K562 (cell line): ENCODE measurements around the gene QRICH1. TPM values are rescaled to one million over a fixed set of nuclear protein-coding genes. Genes with fewer than 3 reads are reported as not detected.

Experiments
- BCOR ChIP-seq: fragments of 450-650 bp; IDR thresholded peaks from 2 replicates; pipeline ENCODE4 v1.6.1; 2016
- BRD9 ChIP-seq: fragments of 450-650 bp; IDR thresholded peaks from 2 replicates; pipeline ENCODE4 v1.6.1; 2018; ENCODE audit warnings: low read depth; ENCODE audit not compliant: partially characterized antibody
- ETV6 ChIP-seq, 3 experiments: fragments of 150-350 bp in 1 of 3; sonication (generic) in 1 of 3; formaldehyde crosslinking in 1 of 3; IDR thresholded peaks; 2 replicates each; pipeline versions ENCODE4 v1.6.1 to v1.8.0; 2014 to 2022; ENCODE audit warnings: borderline replicate concordance in 2 of 3, low read depth in 2 of 3, antibody characterized with exemption in 1 of 3, low read length in 1 of 3, mild to moderate bottlenecking in 1 of 3, missing genetic modification reagents in 1 of 3
- MTA1 ChIP-seq: fragments of 450-650 bp; IDR thresholded peaks from 2 replicates; pipeline ENCODE4 v1.6.1; 2017; ENCODE audit warnings: borderline replicate concordance
- MTF1 ChIP-seq: fragments of 250-450 bp; sonication (Bioruptor Pico); IDR thresholded peaks from 2 replicates; pipeline ENCODE4 v1.9.0; 2021; ENCODE audit warnings: moderate library complexity, mild to moderate bottlenecking, inconsistent platforms, borderline replicate concordance
- MYC ChIP-seq, 2 experiments: fragments of 250-450 bp in 1 of 2; sonication (Bioruptor Pico) in 1 of 2; IDR thresholded peaks; 2 replicates each; pipeline versions ENCODE4 v1.5.1 to v1.6.1; 2012 to 2021; ENCODE audit warnings: low read depth in 2 of 2, borderline replicate concordance in 1 of 2, improper control_type of control experiment in 1 of 2, low read length in 1 of 2, mild to moderate bottlenecking in 1 of 2, moderate library complexity in 1 of 2
- RAD21 ChIP-seq, 2 experiments: fragments of 250-450 bp in 1 of 2; fragments of 450-650 bp in 1 of 2; sonication (Bioruptor Pico) in 1 of 2; formaldehyde crosslinking in 1 of 2; IDR thresholded peaks in 1 of 2; conservative IDR thresholded peaks in 1 of 2; 2 replicates each; pipeline versions ENCODE4 v1.4.0 to v1.8.0; 2020 to 2022; ENCODE audit warnings: mild to moderate bottlenecking in 2 of 2, moderate library complexity in 1 of 2
- RFX7 ChIP-seq: fragments of 250-450 bp; sonication (Bioruptor Pico); IDR thresholded peaks from 2 replicates; pipeline ENCODE4 v1.5.1; 2021; ENCODE audit warnings: mild to moderate bottlenecking
- SREBF2 ChIP-seq: sonication (generic); formaldehyde crosslinking; IDR thresholded peaks from 2 replicates; pipeline ENCODE4 v1.4.0; 2020; ENCODE audit warnings: mild to moderate bottlenecking, missing genetic modification reagents
- TARDBP ChIP-seq: fragments of 450-650 bp; IDR thresholded peaks from 2 replicates; pipeline ENCODE4 v1.6.1; 2016
- ZNF785 ChIP-seq: fragments of 250-450 bp; sonication (Bioruptor Pico); IDR thresholded peaks from 2 replicates; pipeline ENCODE4 v1.4.0; 2020; ENCODE audit warnings: mild to moderate bottlenecking
- polyA plus RNA-seq, 8 experiments: library from polyadenylated mRNA; depleted of rRNA in 4 of 8; stranded (reverse) in 5 of 8; unstranded in 3 of 8; fragments of >200 nt; fragmentation: Nextera tagmentation in 2 of 8; fragmentation: Illumina TruSeq in 1 of 8; extraction: Ambion mirVana in 2 of 8; extraction: Trizol in 1 of 8; gene quantifications; 2 replicates each; pipeline versions ENCODE4 v1.2.1 to v1.2.3, GENCODE V29; 2011 to 2014; ENCODE audit warnings: inconsistent platforms in 1 of 8, missing spikeins in 1 of 8
- total RNA-seq, 7 experiments: library from RNA; depleted of rRNA in 6 of 7; stranded (reverse); fragments of >200 nt in 6 of 7; fragmentation: Illumina TruSeq in 2 of 7; extraction: Trizol in 2 of 7; gene quantifications; 2 replicates each; pipeline versions ENCODE4 v1.2.1 to v1.2.3, GENCODE V29; 2011 to 2021; ENCODE audit warnings: low replicate concordance in 1 of 7
- TF ChIP-seq, protein P1 (sequence below): fragments of 250-450 bp; sonication (Bioruptor Pico); IDR thresholded peaks from 2 replicates; pipeline ENCODE4 v1.5.0; 2022; ENCODE audit warnings: mild to moderate bottlenecking
- TF ChIP-seq, protein P2 (sequence below): fragments of 450-650 bp; IDR thresholded peaks from 2 replicates; pipeline ENCODE4 v1.6.1; 2016; ENCODE audit warnings: low read depth
- TF ChIP-seq, protein P3 (sequence below): fragments of 450-650 bp; formaldehyde crosslinking; IDR thresholded peaks from 2 replicates; pipeline ENCODE4 v1.4.0; 2020; ENCODE audit warnings: mild to moderate bottlenecking, moderate library complexity

QRICH1 gene
- total and polyA plus RNA-seq, 9 of the 15 experiments (the other 6 are each of a cell fraction or from before 2014, with no cell fraction given), result 20.1 to 99.2 (median 56.7) TPM

DNA sequence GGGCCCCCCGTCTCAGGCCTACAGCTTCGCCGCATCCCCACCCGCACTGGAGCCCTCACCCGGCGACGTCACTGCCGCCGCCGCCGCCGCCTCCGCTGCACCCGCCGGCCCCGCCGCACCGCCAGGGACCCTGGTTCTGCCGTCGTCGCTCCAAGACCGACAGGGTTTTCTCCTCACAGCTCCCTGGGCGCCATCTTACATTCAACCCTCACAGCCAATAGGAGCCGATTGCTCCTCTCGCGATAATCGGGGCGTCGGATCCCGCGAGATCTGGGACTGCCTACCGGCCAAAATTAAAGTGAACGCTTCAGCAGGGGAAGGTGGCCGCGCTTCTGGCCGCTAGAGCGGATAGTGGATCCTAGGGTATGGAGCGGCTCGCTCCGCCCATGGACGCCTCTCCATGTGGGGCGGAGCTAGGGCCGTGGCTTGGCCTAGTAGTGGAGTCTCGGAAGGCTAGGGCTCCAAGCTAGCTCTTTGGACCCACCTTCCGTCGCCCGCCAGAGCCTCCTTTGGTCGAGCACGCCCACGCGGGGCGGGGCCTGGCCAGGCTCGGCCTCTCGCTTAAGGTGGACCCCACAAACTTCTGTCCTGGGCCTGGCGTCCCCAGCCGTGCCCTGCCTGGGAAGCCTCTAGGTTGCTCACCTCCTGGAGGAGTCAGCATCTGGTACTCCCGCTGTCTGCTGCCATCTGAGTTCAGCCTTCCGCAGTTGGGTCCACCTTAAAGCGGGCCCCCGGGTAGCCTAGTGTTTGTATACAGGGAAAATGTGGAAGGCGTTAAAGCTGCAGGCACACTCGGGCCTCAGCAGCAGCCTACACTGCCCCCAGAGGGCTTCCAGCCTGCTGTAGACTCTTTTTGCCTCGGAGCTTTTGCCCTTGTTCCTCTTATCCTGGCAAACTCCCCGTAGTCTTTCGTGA, at the start of gene QRICH1 (continued):
- TF ChIP-seq, protein P1, sequence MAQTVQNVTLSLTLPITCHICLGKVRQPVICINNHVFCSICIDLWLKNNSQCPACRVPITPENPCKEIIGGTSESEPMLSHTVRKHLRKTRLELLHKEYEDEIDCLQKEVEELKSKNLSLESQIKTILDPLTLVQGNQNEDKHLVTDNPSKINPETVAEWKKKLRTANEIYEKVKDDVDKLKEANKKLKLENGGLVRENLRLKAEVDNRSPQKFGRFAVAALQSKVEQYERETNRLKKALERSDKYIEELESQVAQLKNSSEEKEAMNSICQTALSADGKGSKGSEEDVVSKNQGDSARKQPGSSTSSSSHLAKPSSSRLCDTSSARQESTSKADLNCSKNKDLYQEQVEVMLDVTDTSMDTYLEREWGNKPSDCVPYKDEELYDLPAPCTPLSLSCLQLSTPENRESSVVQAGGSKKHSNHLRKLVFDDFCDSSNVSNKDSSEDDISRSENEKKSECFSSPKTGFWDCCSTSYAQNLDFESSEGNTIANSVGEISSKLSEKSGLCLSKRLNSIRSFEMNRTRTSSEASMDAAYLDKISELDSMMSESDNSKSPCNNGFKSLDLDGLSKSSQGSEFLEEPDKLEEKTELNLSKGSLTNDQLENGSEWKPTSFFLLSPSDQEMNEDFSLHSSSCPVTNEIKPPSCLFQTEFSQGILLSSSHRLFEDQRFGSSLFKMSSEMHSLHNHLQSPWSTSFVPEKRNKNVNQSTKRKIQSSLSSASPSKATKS (CRISPR knock-in tag), result no peak
- no peak for TF ChIP-seq MTF1 (CRISPR knock-in tag)
- peak; percentile 36 for TF ChIP-seq BRD9
- TF ChIP-seq BCOR, result peak; percentile 73; the same call in 1 of the 2 replicates
- TF ChIP-seq SREBF2, result no peak
- 0 out of 2 replicates have a peak, but pooled peaks have one; percentile 28 for TF ChIP-seq MYC (IDR thresholded peaks at IDR 0.05; ENCODE audit: low read depth, low read length)
- no peak for TF ChIP-seq MYC (CRISPR knock-in tag; IDR thresholded peaks at IDR 0.05; ENCODE audit: borderline replicate concordance, low read depth)
- no peak for TF ChIP-seq ETV6 (IDR thresholded peaks at IDR 0.05; ENCODE audit: borderline replicate concordance in 1 of 2, low read depth in 2 of 2, low read length in 1 of 2)
- no peak for TF ChIP-seq ETV6 (CRISPR knock-in tag; IDR thresholded peaks at IDR 0.05; ENCODE audit: borderline replicate concordance)
- no peak for TF ChIP-seq ZNF785
- peak; percentile 10 to 51; a peak in 2 of 4 replicates for TF ChIP-seq RAD21 (CRISPR knock-in tag; conservative IDR thresholded peaks at IDR 0.05 in 1 of 2, IDR thresholded peaks at IDR 0.05 in 1 of 2)
- TF ChIP-seq RFX7 (CRISPR knock-in tag), result no peak
- no peak for TF ChIP-seq MTA1
- TF ChIP-seq, protein P2, sequence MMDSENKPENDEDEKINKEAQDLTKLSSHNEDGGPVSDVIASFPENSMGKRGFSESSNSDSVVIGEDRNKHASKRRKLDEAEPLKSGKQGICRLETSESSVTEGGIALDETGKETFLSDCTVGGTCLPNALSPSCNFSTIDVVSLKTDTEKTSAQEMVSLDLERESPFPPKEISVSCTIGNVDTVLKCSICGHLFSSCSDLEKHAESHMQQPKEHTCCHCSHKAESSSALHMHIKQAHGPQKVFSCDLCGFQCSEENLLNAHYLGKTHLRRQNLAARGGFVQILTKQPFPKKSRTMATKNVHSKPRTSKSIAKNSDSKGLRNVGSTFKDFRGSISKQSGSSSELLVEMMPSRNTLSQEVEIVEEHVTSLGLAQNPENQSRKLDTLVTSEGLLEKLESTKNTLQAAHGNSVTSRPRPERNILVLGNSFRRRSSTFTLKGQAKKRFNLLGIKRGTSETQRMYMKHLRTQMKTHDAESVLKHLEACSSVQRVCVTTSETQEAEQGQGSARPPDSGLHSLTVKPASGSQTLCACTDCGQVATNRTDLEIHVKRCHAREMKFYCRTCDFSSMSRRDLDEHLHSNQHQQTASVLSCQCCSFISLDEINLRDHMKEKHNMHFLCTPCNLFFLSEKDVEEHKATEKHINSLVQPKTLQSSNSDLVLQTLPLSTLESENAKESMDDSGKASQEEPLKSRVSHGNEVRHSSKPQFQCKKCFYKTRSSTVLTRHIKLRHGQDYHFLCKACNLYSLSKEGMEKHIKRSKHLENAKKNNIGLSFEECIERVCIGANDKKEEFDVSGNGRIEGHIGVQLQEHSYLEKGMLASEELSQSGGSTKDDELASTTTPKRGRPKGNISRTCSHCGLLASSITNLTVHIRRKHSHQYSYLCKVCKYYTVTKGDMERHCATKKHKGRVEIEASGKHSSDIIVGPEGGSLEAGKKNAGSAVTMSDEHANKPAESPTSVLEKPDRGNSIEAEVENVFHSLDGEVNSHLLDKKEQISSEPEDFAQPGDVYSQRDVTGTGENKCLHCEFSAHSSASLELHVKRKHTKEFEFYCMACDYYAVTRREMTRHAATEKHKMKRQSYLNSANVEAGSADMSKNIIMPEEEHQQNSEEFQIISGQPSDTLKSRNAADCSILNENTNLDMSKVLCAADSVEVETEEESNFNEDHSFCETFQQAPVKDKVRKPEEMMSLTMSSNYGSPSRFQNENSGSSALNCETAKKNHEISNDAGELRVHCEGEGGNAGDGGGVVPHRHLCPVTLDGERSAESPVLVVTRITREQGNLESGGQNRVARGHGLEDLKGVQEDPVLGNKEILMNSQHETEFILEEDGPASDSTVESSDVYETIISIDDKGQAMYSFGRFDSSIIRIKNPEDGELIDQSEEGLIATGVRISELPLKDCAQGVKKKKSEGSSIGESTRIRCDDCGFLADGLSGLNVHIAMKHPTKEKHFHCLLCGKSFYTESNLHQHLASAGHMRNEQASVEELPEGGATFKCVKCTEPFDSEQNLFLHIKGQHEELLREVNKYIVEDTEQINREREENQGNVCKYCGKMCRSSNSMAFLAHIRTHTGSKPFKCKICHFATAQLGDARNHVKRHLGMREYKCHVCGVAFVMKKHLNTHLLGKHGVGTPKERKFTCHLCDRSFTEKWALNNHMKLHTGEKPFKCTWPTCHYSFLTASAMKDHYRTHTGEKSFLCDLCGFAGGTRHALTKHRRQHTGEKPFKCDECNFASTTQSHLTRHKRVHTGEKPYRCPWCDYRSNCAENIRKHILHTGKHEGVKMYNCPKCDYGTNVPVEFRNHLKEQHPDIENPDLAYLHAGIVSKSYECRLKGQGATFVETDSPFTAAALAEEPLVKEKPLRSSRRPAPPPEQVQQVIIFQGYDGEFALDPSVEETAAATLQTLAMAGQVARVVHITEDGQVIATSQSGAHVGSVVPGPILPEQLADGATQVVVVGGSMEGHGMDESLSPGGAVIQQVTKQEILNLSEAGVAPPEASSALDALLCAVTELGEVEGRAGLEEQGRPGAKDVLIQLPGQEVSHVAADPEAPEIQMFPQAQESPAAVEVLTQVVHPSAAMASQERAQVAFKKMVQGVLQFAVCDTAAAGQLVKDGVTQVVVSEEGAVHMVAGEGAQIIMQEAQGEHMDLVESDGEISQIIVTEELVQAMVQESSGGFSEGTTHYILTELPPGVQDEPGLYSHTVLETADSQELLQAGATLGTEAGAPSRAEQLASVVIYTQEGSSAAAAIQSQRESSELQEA, result no peak
- TF ChIP-seq, protein P3, sequence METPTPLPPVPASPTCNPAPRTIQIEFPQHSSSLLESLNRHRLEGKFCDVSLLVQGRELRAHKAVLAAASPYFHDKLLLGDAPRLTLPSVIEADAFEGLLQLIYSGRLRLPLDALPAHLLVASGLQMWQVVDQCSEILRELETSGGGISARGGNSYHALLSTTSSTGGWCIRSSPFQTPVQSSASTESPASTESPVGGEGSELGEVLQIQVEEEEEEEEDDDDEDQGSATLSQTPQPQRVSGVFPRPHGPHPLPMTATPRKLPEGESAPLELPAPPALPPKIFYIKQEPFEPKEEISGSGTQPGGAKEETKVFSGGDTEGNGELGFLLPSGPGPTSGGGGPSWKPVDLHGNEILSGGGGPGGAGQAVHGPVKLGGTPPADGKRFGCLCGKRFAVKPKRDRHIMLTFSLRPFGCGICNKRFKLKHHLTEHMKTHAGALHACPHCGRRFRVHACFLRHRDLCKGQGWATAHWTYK, result no peak
- no peak for TF ChIP-seq TARDBP
